ENCODE measurements around the gene ASCC3.

DNA sequence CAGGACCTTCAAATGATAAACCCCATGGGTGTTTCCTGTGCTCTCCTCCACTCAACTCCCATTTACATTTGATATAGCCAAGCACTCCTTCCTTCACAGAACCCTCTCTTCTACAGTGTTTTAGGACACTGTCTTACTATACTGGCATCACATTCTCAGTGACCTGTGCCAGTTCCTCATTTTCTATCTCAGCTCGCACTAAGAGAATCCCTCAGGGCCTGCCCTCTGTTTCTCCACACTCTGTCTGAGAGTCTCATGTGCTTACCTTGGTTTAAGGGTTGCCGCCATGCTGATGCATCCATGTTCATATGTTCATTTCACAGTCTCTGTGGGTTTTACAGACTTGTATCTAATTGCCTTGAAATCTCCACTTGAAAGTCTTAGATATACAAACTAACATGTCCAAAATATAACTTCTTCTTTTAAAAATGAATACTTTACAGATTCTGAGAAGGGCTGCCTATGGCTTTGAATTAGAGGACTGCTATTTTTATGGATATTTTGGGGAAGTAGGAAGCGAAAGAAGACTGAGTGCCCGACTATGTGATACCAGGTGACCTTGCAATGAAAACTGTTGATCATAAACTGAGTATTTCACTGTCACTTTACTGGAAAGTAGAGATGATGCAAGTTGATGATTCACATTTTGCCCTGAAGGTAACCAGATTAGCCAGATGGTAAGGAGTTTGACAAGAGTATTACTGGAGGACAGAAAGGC, 263.3 kb downstream of the ASCC3 start:
- TF ChIP-seq, protein P1, sequence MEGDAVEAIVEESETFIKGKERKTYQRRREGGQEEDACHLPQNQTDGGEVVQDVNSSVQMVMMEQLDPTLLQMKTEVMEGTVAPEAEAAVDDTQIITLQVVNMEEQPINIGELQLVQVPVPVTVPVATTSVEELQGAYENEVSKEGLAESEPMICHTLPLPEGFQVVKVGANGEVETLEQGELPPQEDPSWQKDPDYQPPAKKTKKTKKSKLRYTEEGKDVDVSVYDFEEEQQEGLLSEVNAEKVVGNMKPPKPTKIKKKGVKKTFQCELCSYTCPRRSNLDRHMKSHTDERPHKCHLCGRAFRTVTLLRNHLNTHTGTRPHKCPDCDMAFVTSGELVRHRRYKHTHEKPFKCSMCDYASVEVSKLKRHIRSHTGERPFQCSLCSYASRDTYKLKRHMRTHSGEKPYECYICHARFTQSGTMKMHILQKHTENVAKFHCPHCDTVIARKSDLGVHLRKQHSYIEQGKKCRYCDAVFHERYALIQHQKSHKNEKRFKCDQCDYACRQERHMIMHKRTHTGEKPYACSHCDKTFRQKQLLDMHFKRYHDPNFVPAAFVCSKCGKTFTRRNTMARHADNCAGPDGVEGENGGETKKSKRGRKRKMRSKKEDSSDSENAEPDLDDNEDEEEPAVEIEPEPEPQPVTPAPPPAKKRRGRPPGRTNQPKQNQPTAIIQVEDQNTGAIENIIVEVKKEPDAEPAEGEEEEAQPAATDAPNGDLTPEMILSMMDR (IDR thresholded peaks at IDR 0.05; ENCODE audit: poor library complexity): no peak
- TF ChIP-seq EZH2 (IDR thresholded peaks at IDR 0.05; ENCODE audit: borderline replicate concordance) (no peak), EZH2phosphoT487 (IDR thresholded peaks at IDR 0.05; ENCODE audit: low read depth, severe bottlenecking, unreplicated experiment) (no peak)

All from hepatocyte (in vitro differentiated cells).